SKM-1 (cell line): ENCODE results near the gene DOCK4.

Experiments
- DNase-seq: peaks from one replicate; lab custom pipeline; 2025; ENCODE audit not compliant: unreplicated experiment; lab: John Stamatoyannopoulos, UW

DOCK4 gene

DNA sequence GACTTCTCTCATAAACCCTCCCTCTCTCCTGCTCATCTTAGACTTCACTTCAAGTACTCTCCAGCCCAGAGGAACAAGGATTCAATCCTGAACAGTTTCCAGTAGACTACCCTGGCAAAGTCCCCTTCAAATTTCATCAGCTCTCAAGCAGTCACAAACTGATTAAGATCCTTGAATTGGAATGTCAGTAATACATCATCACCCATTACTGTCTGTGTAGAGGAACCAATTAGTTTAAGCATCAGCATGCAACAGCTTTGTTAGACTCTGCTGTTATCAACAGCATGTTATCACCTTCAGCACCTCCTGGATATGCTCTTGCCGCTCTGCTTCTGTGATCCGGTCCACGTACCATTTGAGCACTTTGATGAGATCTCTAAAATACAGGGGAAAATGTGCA, 336.9 kb downstream of the DOCK4 start:
- no peak for DNase-seq

DNA sequence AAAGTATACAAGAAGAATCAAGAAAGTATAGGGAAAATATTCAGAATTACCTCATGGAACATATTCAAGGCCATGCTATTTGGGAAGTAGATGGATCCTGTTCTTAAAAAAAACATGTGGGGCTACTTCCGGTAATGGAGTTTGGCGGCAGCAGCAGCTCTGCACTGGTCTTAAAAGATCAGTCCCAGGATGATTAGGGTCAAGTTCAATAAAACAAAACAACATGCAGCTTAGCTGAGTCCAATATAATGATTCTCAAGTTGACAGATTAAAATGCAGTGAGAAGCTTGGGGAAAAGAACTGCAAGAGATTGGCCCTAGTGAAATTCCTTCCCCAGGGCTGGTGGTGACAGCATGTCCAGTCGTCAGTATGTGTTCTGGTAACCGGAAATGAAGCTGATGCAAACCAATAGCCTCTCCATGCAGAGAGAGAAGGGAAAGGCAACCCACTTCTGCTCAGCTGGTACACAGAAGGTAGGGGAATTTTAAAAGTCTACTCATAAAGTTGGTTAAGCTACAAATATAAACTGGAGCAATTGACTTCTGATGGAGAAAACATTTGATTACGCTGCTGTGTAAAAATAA, 338.8 kb downstream of the DOCK4 start:
- DNase-seq, result no peak

DNA sequence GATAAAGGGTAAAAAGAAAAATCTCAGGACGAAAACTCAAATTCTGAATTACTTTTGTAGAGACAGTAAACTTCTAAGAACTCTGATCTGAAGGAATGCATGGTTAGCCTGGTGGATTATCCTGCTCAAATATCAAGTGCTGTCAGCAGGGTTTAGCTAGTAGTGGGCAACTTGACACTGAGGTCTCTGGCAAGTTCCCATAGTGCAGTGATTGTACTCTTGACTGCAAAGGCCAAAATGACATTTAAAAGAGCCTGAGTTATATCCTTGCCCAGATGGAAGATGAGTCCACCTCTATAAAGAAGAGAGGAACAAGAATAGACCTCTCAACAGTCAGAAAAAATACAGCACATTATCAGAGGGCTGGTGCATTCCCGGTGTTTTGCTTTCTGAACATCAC, 339.4 kb downstream of the DOCK4 start:
- DNase-seq, result no peak

GRCh38 chr7:111865430-111865829, 340.8 kb downstream of the DOCK4 start:
- DNase-seq, result no peak

DNA sequence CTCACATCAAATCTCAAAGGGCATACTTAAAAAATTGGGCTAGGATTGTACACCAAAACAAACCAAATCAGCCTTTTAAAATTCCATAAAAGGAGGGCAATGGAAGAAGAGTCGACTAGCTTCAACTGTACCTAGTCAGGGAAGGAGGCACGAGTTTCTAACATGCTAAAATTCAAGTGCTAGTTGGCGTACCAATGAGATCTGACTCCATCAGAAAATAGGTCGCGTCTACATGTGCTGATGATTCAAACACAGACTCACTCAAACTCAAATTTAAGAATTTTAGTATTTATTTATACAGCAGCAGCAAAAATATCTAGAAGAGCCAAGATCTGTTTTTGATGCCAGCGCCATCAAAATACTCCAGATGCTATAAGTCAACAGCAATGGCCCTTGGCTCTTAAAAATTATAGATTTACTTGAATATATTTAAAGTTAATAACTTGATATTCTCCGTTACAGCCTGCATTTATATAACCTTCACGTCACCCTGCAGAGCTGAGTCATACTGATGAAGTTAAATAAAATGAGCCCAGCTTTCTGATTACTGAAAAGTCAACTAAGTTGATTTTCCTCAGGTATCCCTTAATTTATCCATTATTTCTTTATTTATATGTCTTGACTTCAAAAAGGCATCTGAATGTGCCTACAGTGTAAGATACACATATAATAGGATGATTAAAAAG, 341.8 kb downstream of the DOCK4 start:
- no peak for DNase-seq

- DNase-seq, result no peak
Measured at GRCh38 chr7:111863269-111863668, 342.9 kb downstream of the DOCK4 start.

DNA sequence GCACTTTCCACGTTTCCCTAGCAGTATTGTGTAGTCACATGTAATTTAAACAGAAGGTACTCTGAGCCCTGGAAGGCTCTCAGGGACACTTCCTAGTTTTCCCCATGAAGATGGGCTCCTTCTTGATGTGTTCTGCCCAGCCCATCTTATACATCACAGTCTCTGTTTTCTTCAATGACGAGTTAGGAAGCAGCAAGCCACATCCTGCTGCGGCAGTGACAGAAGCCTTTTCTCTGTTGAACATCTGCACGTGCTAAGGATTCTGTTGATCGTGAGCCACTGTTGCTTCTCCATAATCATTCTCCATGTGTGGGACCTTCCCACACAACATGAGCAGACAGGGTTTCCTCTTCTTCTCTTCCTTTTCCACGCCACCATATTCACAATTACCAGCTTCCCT, 346.0 kb downstream of the DOCK4 start:
- no peak for DNase-seq

DNA sequence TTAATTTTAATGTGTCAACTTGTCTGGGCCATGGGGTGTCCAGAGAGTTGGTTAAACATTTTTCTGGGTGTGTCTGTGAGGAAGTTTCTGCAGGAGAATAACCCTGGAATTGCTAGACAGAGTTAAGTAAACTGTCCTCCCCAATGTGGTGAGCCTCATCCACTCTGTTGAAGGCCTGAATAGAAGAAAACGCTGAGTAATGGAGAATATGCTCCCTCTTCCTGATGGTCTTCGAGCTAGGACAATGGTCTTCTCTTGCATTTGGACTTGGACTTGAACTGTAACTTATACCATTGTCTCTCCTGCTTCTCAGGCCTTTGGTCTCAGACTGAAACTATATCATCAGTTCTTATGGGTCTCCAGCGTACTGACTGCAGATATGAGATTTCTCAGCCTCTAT, 347.9 kb downstream of the DOCK4 start:
- no peak for DNase-seq

GRCh38 chr7:111855842-111856227, 350.4 kb downstream of the DOCK4 start:
- no peak for DNase-seq

- peak; percentile 53 for DNase-seq
Measured at GRCh38 chr7:111855161-111855841, 350.9 kb downstream of the DOCK4 start.

DNA sequence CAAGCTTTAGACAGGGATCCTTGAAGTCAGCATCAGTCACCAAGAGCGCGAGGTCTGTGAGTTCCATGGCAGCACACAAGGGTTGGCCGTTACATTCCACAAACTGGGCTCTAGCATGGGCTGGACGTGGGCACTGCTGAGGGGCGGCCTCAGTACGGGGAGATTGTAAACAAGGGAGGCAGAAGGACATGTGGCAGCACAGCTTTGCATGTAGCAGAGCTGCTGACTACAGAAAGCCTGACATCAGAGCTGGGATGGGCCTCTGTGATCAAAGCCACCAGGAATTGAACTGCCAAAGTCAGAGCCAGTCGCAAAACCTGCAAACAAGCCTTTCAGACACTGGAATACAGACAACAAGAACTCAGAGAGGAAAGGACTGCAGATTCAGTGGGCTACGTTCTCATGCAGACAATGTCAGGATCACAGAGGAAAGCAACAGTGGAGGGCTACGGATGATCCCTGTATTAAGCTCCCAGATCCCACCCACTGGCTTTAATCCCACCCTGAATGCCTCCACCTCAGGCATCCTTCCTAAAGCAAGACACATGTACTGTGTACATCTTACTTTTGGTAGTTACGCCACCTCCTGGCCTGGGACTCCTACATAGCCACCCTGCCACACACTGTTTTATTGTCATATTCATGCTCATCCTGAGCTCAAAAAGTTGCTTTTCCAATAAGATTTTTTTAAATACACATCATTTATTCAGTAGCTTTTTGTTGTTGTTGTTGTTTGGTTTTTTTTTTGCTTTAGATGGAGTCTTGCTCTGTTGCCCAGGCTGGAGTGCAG, 352.8 kb downstream of the DOCK4 start:
- DNase-seq, result no peak

DNA sequence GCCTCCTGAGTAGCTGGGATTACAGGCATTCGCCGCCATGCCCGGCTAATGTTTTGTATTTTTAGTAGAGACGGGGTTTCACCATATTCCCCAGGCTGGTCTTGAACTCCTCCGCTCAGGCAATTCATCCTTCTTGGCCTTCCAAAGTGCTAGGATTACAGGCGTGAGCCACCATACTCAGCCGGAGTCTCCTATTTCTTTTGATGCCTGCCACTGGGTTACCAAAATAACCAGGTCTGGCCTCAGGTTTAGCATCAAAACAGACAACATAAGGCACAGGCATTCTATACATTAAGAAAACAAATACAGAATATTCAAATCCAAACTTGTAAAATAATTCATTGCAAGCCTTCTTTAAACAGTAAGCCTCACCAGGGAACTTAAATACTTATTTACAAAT, 354.1 kb downstream of the DOCK4 start:
- no peak for DNase-seq

- no peak for DNase-seq
Measured at GRCh38 chr7:111846898-111847297, 359.3 kb downstream of the DOCK4 start.

DNA sequence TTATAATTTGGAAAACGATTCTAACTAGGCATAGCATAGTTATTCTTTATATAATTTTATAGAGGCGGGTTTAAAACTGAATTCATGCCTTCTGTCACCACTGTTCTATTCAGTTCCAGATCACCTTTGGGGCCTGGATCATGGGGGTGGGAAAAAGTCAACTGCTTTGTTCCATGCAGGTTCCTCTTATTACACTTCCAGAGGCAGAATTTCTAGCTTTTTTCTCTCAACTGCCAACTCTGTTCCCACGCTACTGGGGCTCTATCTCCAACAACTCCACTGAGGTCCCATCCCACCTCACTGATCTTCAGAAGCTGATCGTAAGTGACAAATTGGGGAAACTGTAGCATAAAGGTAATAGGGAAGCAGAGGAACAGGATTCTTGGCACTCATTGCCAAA, 360.3 kb downstream of the DOCK4 start:
- DNase-seq, result no peak

DNA sequence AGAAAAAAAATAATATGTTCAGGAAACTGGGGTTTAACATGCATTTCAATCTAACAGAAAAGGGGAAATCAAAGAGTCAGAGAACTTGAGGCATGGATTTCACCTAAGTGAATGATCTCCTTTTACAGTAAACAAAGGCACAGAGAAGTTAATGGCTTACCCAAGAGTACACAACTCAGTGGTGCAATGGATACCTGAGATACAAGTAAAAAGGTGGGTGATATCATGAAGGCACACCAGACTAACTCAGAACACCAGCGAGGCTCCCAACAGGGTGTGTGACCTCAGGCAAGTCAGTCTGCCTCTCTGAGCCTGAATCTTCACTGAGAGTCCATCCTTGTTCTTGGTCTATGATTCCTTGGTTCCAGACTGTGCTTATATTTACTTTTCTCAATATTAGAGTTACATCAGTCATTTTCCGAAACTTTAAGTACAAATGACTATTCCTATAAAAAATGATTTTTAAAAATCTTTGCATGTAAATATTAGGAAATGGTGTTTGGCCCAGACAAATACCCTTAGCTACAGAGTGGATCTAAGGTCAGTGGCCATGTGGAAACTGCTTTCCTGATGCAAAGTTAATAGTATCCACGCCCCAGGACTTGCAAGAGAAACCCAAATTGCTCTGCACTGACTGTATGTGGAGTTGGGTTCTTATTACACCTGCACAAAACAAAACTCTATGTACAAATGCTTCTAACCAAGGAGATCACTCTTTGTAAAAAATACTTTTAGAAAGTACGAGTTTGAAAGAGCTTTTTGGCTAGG, 361.1 kb downstream of the DOCK4 start:
- DNase-seq, result no peak

DNA sequence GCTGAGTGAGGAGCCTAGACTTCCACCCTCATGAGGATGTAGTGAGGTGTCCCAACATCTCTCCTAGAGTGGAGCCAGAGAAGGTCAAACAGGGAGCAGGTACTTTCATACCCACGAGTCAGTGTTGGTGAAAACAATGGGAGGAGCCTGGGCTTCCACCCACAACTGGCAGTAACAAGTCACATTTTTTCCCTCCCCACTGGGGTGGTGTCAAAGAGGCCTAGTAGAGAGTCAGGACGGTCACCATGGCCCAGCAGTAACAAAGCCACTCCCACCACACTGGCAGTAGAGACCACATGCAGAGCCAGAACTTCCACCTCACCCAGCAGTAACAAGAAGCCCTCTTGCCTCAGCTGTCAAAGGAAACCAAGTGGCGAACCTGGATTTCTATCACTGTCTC, 363.7 kb downstream of the DOCK4 start:
- DNase-seq, result no peak

GRCh38 chr7:111841596-111842205, 364.5 kb downstream of the DOCK4 start:
- DNase-seq, result peak; percentile 15

- no peak for DNase-seq
Measured at GRCh38 chr7:111840528-111840927, 365.7 kb downstream of the DOCK4 start.

- DNase-seq, result no peak
Measured at GRCh38 chr7:111839261-111839660, 366.9 kb downstream of the DOCK4 start.

DNA sequence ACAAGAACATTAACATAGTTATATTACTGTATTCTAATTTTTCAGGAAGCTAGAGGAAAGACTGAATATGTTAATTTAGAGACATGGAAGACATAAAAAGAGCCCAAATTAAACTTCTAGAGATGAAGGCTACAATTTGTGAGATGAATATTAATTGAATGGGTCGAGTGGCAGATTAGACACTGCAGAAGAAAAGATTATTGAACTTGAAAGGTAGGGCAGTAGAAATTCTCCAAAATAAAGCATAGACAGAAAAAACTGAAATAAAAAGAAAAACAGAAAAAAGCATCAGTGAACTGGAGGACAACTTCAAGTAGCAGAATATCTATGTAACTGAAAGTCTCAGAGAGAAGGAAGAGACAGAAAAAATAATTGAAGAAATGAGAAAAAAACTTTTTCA, 369.6 kb downstream of the DOCK4 start:
- no peak for DNase-seq

DNA sequence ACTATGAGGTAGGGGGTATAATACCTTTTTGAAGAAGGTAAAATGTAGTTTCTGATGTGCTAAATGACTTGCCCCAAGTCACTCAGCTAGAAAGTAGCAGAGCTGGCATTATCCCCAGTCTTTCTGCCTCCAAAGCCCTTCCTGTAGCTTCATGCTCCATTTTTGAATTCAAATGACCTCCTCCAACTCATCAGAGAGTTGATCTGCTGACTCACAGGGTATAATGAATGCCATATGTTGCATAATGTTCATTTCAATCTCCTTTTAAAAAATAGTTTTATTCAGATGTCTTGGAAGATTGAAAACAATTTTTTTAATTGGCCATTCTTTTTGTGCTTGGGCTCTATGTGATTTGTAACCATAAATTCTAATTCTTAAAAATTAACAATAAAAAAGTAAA, 371.1 kb downstream of the DOCK4 start:
- no peak for DNase-seq
